CD4-positive, CD25-positive, alpha-beta regulatory T cell (primary cell): Measurements from ENCODE around the gene NANOGP8. TPM values are rescaled to one million over a fixed set of nuclear protein-coding genes. Genes with fewer than 3 reads are reported as not detected.

Experiments used
- ATAC-seq, 2 donors: fragments of 150-1000 bp; cut with Tn5 transposase; one replicate each; pipeline ENCODE4 v1.10.0; 2021; ENCODE audit warnings: low read depth in 2 of 2, moderate number of reproducible peaks in 2 of 2, moderate library complexity in 1 of 2
- DNase-seq, 3 donors: peaks; one replicate each; pipeline versions ENCODE4 v3.0.0 to v3.0.0-alpha.2; 2012 to 2022; ENCODE audit warnings: mixed read lengths in 1 of 3
- H3K27ac ChIP-seq: one replicate; pipeline ENCODE4 v1.7.0; 2013; ENCODE audit warnings: mild to moderate bottlenecking, low read length; ENCODE audit not compliant: insufficient read depth, poor library complexity, severe bottlenecking
- H3K27me3 ChIP-seq: one replicate; pipeline ENCODE4 v1.7.0; 2013; ENCODE audit warnings: low read length; ENCODE audit not compliant: control insufficient read depth, insufficient read depth
- H3K36me3 ChIP-seq: one replicate; pipeline ENCODE4 v1.7.0; 2013; ENCODE audit warnings: mild to moderate bottlenecking, low read length, moderate library complexity; ENCODE audit not compliant: control insufficient read depth, insufficient read depth
- H3K4me1 ChIP-seq: 2 replicates; pipeline ENCODE4 v1.7.0; 2013; ENCODE audit warnings: mild to moderate bottlenecking, low read length; ENCODE audit not compliant: insufficient read depth, control insufficient read depth, poor library complexity, severe bottlenecking
- H3K4me3 ChIP-seq: one replicate; pipeline ENCODE4 v1.7.0; 2013; ENCODE audit warnings: low read depth, mild to moderate bottlenecking, low read length, moderate library complexity
- H3K9me3 ChIP-seq, 2 experiments: 1 replicate in 1 of 2; 2 replicates in 1 of 2; pipeline ENCODE4 v1.7.0; 2013; ENCODE audit warnings: low read length in 2 of 2, mild to moderate bottlenecking in 1 of 2, moderate library complexity in 1 of 2; ENCODE audit not compliant: control insufficient read depth in 2 of 2
- H3K27ac Mint-ChIP-seq, 3 donors: one replicate each; pipeline ENCODE4 v1.8.0; 2020 to 2022; ENCODE audit warnings: mild to moderate bottlenecking in 3 of 3, mixed read lengths in 3 of 3, moderate library complexity in 2 of 3
- H3K27me3 Mint-ChIP-seq: one replicate; pipeline ENCODE4 v1.8.0; 2022; ENCODE audit warnings: mild to moderate bottlenecking, mixed read lengths
- H3K36me3 Mint-ChIP-seq: one replicate; pipeline ENCODE4 v1.8.0; 2020; ENCODE audit warnings: mixed read lengths
- H3K4me1 Mint-ChIP-seq, 4 donors: one replicate each; pipeline ENCODE4 v1.8.0; 2020 to 2022; ENCODE audit warnings: mixed read lengths in 4 of 4, mild to moderate bottlenecking in 1 of 4
- H3K4me3 Mint-ChIP-seq, 4 donors: one replicate each; pipeline ENCODE4 v1.8.0; 2020 to 2022; ENCODE audit warnings: mild to moderate bottlenecking in 4 of 4, mixed read lengths in 4 of 4, moderate library complexity in 3 of 4
- H3K9me3 Mint-ChIP-seq, 7 donors: one replicate each; pipeline ENCODE4 v1.8.0; 2020 to 2022; ENCODE audit warnings: mixed read lengths in 7 of 7, mild to moderate bottlenecking in 3 of 7, moderate library complexity in 2 of 7
- polyA plus RNA-seq, 4 donors: library from polyadenylated mRNA; unstranded; fragments of 300-500 nt; fragmentation: Illumina TruSeq; gene quantifications; one replicate each; pipeline ENCODE4 v1.2.3, GENCODE V29; 2021
- total RNA-seq: library from RNA; stranded (reverse); gene quantifications from one replicate; pipeline ENCODE4 v1.2.3, GENCODE V29; 2022

The NANOGP8 gene
- total and polyA plus RNA-seq, 5 donors from 2014 or later: not detected

DNA sequence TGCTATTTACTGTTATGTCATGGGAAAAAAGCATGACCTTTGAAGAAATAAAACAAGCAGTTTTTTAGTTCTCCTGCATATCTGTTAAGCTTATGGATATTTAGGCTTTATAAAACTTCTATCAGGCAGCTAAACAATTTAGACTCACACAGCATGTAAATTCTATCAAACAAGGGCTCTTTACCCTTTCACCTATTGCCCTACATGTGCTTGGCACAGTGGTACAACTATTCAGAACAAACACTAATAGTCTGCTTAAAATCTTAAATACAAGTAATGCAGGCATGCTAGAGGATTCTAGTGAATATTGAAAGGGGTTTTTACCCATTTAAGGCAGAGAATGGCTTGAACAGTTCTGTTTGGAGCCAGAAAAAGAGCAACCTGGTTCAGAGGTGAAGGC, 23.4 kb upstream of the NANOGP8 start:
- no peak overlapping the region for H3K4me3 Mint-ChIP-seq
- Histone ChIP-seq H3K4me3 (no peak overlapping the region), H3K36me3 (no peaks in the 10 kb centered on the region), H3K9me3 (no peaks in the 10 kb centered on the region), H3K4me1 (no peaks in the 10 kb centered on the region), H3K27ac (no peak overlapping the region), H3K27me3 (no peaks in the 10 kb centered on the region)
- ATAC-seq (no peak), DNase-seq (no peak)
- H3K27me3 Mint-ChIP-seq: peaks cover 4% of the 10 kb centered on the region
- no peaks in the 10 kb centered on the region for H3K4me1 Mint-ChIP-seq
- no peak overlapping the region for H3K27ac Mint-ChIP-seq
- no peaks in the 10 kb centered on the region for H3K9me3 Mint-ChIP-seq
- no peaks in the 10 kb centered on the region for H3K36me3 Mint-ChIP-seq

DNA sequence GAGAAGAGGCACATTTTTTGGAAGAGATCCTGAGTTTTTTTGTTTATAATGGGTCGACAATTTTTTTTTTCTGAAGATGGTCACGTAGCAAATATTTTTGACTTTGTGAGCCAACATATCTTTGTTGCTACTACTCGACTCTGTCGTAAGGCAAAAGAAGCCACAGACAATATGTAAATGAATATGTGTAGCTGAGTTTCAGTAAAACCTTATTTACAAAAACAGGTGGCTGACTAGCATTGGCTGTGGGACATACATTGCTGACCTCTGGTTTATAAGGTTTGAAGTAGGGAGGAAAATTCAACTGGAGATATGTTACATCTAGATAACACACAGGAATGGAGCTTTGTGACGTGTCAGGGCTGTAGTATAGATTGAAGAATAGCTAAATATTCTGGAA, 22.5 kb upstream of the NANOGP8 start:
- no peaks in the 10 kb centered on the region for H3K36me3 ChIP-seq
- Mint-ChIP-seq H3K27ac (no peak overlapping the region), H3K36me3 (no peaks in the 10 kb centered on the region), H3K9me3 (no peaks in the 10 kb centered on the region), H3K4me3 (no peak overlapping the region), H3K4me1 (no peaks in the 10 kb centered on the region), H3K27me3 (peaks cover 4% of the 10 kb centered on the region)
- ATAC-seq (no peak), DNase-seq (no peak)
- H3K27me3 ChIP-seq: no peaks in the 10 kb centered on the region
- no peaks in the 10 kb centered on the region for H3K4me1 ChIP-seq
- no peaks in the 10 kb centered on the region for H3K9me3 ChIP-seq
- H3K4me3 ChIP-seq: no peak overlapping the region
- no peak overlapping the region for H3K27ac ChIP-seq

DNA sequence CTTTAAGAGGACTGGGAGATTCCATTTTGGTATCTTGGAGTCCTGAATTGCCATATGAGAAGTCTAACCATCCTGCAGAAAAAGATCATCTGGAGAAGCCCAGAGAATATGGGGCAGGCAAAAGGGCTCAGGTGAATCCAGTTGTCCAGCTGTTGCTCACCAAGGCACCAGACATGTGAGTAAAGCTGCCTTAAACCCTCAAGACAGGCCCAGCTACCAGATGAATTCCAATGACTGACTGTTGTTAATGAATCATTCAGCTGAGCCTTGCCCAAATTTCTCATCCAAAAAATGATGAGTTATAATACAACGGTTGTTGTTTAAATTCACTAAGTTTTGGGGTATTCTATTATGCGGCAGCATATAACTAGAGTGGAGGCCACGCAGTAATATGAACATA, 22.0 kb upstream of the NANOGP8 start:
- Mint-ChIP-seq H3K4me1 (no peaks in the 10 kb centered on the region), H3K4me3 (no peak overlapping the region), H3K9me3 (no peaks in the 10 kb centered on the region), H3K27me3 (peaks cover 3% of the 10 kb centered on the region), H3K27ac (no peak overlapping the region), H3K36me3 (no peaks in the 10 kb centered on the region)
- Histone ChIP-seq H3K27ac (no peak overlapping the region), H3K4me1 (no peaks in the 10 kb centered on the region), H3K36me3 (no peaks in the 10 kb centered on the region), H3K4me3 (no peak overlapping the region), H3K9me3 (no peaks in the 10 kb centered on the region), H3K27me3 (no peaks in the 10 kb centered on the region)
- ATAC-seq (no peak), DNase-seq (no peak)

DNA sequence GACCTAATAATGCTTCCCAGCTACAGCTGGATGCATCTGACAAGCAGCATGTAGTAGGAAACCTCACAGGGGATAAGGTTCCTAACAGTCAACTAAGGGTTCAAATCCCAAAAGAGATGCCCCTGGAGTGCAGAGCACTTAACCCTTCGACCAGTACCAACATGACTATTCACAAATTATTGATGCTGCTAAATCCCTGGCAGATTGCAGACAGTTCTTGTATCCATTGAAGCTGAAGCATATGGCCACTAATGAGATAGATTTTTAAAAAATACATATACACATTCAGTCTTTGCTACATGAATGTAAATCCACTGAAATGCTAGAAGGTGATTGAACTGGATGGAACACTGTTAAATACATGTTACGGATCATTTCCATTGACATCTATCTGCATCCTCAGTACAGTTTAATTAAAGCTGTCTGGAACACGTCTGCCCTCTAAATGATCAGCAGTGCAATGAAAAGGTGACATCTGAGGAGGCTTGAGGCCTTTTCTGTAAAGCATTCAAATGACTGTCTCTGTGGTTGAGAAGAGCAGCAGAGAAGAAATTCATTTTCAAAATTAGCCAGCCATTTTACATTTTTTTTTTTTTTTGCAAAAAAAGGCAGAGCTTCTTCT, 19.5 kb upstream of the NANOGP8 start:
- no peak overlapping the region for H3K4me3 Mint-ChIP-seq
- Histone ChIP-seq H3K36me3 (no peaks in the 10 kb centered on the region), H3K27me3 (no peaks in the 10 kb centered on the region), H3K9me3 (no peaks in the 10 kb centered on the region), H3K4me3 (no peak overlapping the region), H3K27ac (no peak overlapping the region), H3K4me1 (no peaks in the 10 kb centered on the region)
- H3K36me3 Mint-ChIP-seq: no peaks in the 10 kb centered on the region
- no peaks in the 10 kb centered on the region for H3K27me3 Mint-ChIP-seq
- no peak for DNase-seq
- H3K9me3 Mint-ChIP-seq: no peaks in the 10 kb centered on the region
- no peak overlapping the region for H3K27ac Mint-ChIP-seq
- H3K4me1 Mint-ChIP-seq: no peaks in the 10 kb centered on the region
- ATAC-seq: no peak

DNA sequence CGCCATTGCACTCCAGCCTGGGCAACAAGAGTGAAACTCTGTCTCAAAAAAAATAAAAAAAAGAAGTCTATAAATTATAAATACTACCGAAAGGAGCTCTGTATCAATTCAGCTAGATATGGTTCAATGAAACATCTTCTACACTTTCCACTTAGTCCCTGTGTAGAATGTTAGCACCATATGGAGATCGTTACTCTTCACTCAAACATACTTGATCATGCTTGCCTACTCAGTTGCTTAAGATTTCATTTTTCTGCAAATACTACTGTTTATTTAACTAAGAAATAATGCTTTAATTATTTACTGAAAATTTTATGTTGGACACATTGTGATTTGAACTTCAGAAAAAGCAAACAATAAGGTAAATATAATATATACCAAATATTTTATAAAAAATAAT, 17.1 kb upstream of the NANOGP8 start:
- H3K27me3 Mint-ChIP-seq: no peaks in the 10 kb centered on the region

DNA sequence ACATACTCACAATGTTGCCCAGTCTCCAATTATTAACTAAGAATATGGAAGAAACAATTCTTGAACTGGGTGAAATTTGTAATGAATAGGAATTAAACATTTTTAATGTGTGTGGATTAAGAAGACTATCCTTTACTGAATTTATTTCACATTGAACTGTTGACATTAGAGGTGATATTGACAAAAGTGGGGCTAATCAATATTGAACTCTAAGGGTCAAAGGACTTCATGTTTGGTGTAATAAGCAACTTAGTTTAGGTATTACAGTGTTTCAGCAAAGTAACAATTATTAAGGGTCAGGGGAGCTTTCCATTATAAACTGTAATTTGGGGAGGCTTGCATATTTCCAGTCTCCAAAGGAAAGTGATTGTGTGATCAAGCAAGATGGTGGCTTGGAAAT, 16.2 kb upstream of the NANOGP8 start:
- Histone ChIP-seq H3K36me3 (no peaks in the 10 kb centered on the region), H3K9me3 (no peaks in the 10 kb centered on the region), H3K4me3 (no peak overlapping the region), H3K4me1 (no peaks in the 10 kb centered on the region), H3K27ac (no peak overlapping the region), H3K27me3 (no peaks in the 10 kb centered on the region)
- Mint-ChIP-seq H3K36me3 (no peaks in the 10 kb centered on the region), H3K9me3 (no peaks in the 10 kb centered on the region), H3K4me3 (no peak overlapping the region), H3K27me3 (no peaks in the 10 kb centered on the region), H3K4me1 (no peaks in the 10 kb centered on the region), H3K27ac (no peak overlapping the region)
- ATAC-seq: no peak
- DNase-seq: no peak

More for the DNA sequence above, 17.1 kb upstream of the NANOGP8 start:
- DNase-seq (no peak), ATAC-seq (no peak)
- no peaks in the 10 kb centered on the region for H3K36me3 ChIP-seq
- no peaks in the 10 kb centered on the region for H3K4me1 ChIP-seq
- Mint-ChIP-seq H3K4me3 (no peak overlapping the region), H3K27ac (no peak overlapping the region), H3K36me3 (no peaks in the 10 kb centered on the region), H3K9me3 (no peaks in the 10 kb centered on the region), H3K4me1 (no peaks in the 10 kb centered on the region)
- H3K27me3 ChIP-seq: no peaks in the 10 kb centered on the region
- no peak overlapping the region for H3K27ac ChIP-seq
- no peaks in the 10 kb centered on the region for H3K9me3 ChIP-seq
- no peak overlapping the region for H3K4me3 ChIP-seq

DNA sequence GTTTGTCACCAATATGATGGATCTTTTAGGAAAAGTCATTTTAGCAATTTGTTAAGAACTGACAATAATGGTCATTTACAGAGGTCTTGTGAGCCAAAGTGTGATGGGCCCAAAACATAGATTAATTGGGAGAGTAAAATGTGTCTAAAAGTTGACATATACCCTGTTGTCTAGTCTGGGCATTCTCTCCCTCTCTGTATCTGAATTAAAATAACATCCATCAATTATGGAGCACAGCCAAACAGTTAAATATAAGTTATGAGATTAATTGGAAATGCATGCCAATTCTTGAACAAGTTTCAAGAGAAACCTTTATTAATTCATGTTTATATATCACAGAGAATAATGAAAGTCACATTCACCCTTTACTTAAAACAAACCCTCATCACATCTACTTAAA, 13.6 kb upstream of the NANOGP8 start:
- H3K9me3 ChIP-seq: no peaks in the 10 kb centered on the region
- no peak overlapping the region for H3K27ac ChIP-seq
- Mint-ChIP-seq H3K36me3 (no peaks in the 10 kb centered on the region), H3K27me3 (no peaks in the 10 kb centered on the region), H3K27ac (no peak overlapping the region), H3K4me1 (no peaks in the 10 kb centered on the region), H3K9me3 (no peaks in the 10 kb centered on the region), H3K4me3 (no peak overlapping the region)
- ATAC-seq: no peak
- no peak for DNase-seq
- no peaks in the 10 kb centered on the region for H3K4me1 ChIP-seq
- H3K27me3 ChIP-seq: no peaks in the 10 kb centered on the region
- no peaks in the 10 kb centered on the region for H3K36me3 ChIP-seq
- H3K4me3 ChIP-seq: no peak overlapping the region

DNA sequence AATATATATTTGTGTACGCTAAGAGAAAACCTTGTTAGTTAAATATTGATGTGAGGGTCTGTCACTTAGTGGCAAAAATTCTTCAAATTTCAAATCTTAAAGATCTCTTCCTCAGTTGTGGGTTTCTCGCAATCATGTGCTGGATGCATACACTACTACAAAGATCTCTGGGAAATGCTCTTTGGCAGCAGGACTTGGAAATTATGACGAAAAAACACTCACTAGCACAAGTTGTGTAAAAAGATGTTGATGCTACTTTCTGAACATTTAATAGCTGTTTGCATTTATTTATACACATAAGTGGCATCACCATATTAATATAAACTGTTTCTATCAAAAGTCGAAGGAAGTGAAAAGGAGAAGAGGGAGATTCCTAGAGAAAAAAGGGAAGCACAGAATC, 10.8 kb upstream of the NANOGP8 start:
- Histone ChIP-seq H3K4me1 (no peaks in the 10 kb centered on the region), H3K27ac (no peak overlapping the region), H3K4me3 (no peak overlapping the region), H3K36me3 (no peaks in the 10 kb centered on the region), H3K9me3 (no peaks in the 10 kb centered on the region), H3K27me3 (no peaks in the 10 kb centered on the region)
- H3K9me3 Mint-ChIP-seq: peaks cover 0 to 3% (median 0%) of the 10 kb centered on the region in 7 donors
- no peak overlapping the region for H3K4me3 Mint-ChIP-seq
- no peak for ATAC-seq
- H3K27me3 Mint-ChIP-seq: peaks cover 4% of the 10 kb centered on the region
- peak overlapping the region in 1 of 3 donors; percentile 52 for H3K27ac Mint-ChIP-seq
- H3K36me3 Mint-ChIP-seq: no peaks in the 10 kb centered on the region
- no peak for DNase-seq
- H3K4me1 Mint-ChIP-seq: no peaks in the 10 kb centered on the region
